IMR-90 (cell line): Measurements from ENCODE around the gene POU2AF2. TPM values are rescaled to one million over a fixed set of nuclear protein-coding genes. Genes with fewer than 3 reads are reported as not detected.

Experiments used
- ATAC-seq: fragments of 200-7000 bp; cut with Tn5 transposase; 2 replicates; pipeline ENCODE4 v1.9.1; 2020; ENCODE audit warnings: low read depth, mild to moderate bottlenecking, moderate library complexity
- BruUV-seq: library from RNA; stranded (reverse); fragments of 400-500 nt; replicated peaks from 2 replicates; lab custom pipeline; 2021; lab: Mats Ljungman, UMichigan
- CTCF ChIA-PET: fragments of 300-600 bp; formaldehyde crosslinking; extraction: SDS; loops from one replicate; lab custom pipeline; 2021; ENCODE audit warnings: antibody characterized with exemption; lab: Yijun Ruan, JAX
- POLR2A ChIA-PET: fragments of 300-600 bp; sonication (Branson Sonifier 250); formaldehyde crosslinking; loops from one replicate; lab custom pipeline; 2022; ENCODE audit warnings: antibody characterized with exemption; ENCODE audit not compliant: unreplicated experiment; lab: Charles Lee
- DNase-seq: peaks from one replicate; pipeline ENCODE4 v3.0.0; 2013
- H2AFZ ChIP-seq: replicated peaks from 2 replicates; pipeline ENCODE3; 2013; ENCODE audit warnings: low read length, mild to moderate bottlenecking; ENCODE audit not compliant: poor library complexity
- H2AK5ac ChIP-seq: 2 replicates; pipeline ENCODE4 v1.6.1; 2013; ENCODE audit warnings: low read depth, low read length, inconsistent platforms
- H2AK9ac ChIP-seq: replicated peaks from 2 replicates; pipeline ENCODE3; 2013; ENCODE audit warnings: mild to moderate bottlenecking, low read depth, low read length, moderate library complexity; ENCODE audit not compliant: poor library complexity
- H2BK120ac ChIP-seq: 2 replicates; pipeline ENCODE4 v1.6.1; 2013; ENCODE audit warnings: low read depth, low read length, inconsistent platforms
- H2BK15ac ChIP-seq: 3 replicates; pipeline ENCODE4 v1.6.1; 2013; ENCODE audit warnings: low read depth, low read length, inconsistent platforms
- H2BK20ac ChIP-seq: 2 replicates; pipeline ENCODE4 v1.6.1; 2013; ENCODE audit warnings: low read depth, mild to moderate bottlenecking, inconsistent platforms, low read length, moderate library complexity
- H2BK5ac ChIP-seq: 2 replicates; pipeline ENCODE4 v1.6.1; 2013; ENCODE audit warnings: mild to moderate bottlenecking, low read depth, low read length, inconsistent platforms; ENCODE audit not compliant: poor library complexity, severe bottlenecking
- H3K14ac ChIP-seq: replicated peaks from 2 replicates; pipeline ENCODE4 v1.6.1; 2013; ENCODE audit warnings: low read depth, low read length, inconsistent platforms
- H3K18ac ChIP-seq: 2 replicates; pipeline ENCODE4 v1.6.1; 2013; ENCODE audit warnings: low read depth, low read length, control low read depth
- H3K23ac ChIP-seq: 2 replicates; pipeline ENCODE4 v1.6.1; 2013; ENCODE audit warnings: low read depth, low read length, inconsistent platforms
- H3K27ac ChIP-seq: 2 replicates; pipeline ENCODE4 v1.5.1; 2013; ENCODE audit warnings: mild to moderate bottlenecking, control low read depth, low read length; ENCODE audit not compliant: insufficient read depth
- H3K27me3 ChIP-seq: 2 replicates; pipeline ENCODE4 v1.6.1; 2013; ENCODE audit warnings: low read length; ENCODE audit not compliant: control insufficient read depth, insufficient read depth
- H3K36me3 ChIP-seq: 2 replicates; pipeline ENCODE4 v1.6.1; 2013; ENCODE audit warnings: low read length, mixed read lengths; ENCODE audit not compliant: control insufficient read depth, insufficient read depth
- H3K4ac ChIP-seq: 2 replicates; pipeline ENCODE4 v1.6.1; 2013; ENCODE audit warnings: low read depth, low read length, inconsistent platforms
- H3K4me1 ChIP-seq: 2 replicates; pipeline ENCODE4 v1.6.1; 2013; ENCODE audit warnings: low read length, mixed read lengths; ENCODE audit not compliant: control insufficient read depth, insufficient read depth
- H3K4me2 ChIP-seq: 2 replicates; pipeline ENCODE4 v1.6.1; 2013; ENCODE audit warnings: low read depth, mild to moderate bottlenecking, control low read depth, low read length, moderate library complexity
- H3K4me3 ChIP-seq: 2 replicates; pipeline ENCODE4 v1.5.1; 2013; ENCODE audit warnings: low read depth, mild to moderate bottlenecking, control low read depth, low read length, moderate library complexity; ENCODE audit not compliant: insufficient read depth
- H3K56ac ChIP-seq: 2 replicates; pipeline ENCODE4 v1.6.1; 2013; ENCODE audit warnings: low read length, inconsistent platforms; ENCODE audit not compliant: insufficient read depth; ENCODE audit errors: extremely low read depth
- H3K79me1 ChIP-seq, 2 experiments: 2 replicates each; pipeline ENCODE4 v1.6.1; 2013; ENCODE audit warnings: low read length in 2 of 2, inconsistent platforms in 1 of 2, low read depth in 1 of 2
- H3K9ac ChIP-seq: 2 replicates; pipeline ENCODE4 v1.6.1; 2013; ENCODE audit warnings: low read depth, low read length, control low read depth
- H3K9me1 ChIP-seq: 2 replicates; pipeline ENCODE4 v1.6.1; 2013; ENCODE audit warnings: low read length, inconsistent platforms; ENCODE audit not compliant: insufficient read depth
- H3K9me3 ChIP-seq: 2 replicates; pipeline ENCODE4 v1.6.1; 2013; ENCODE audit warnings: low read length; ENCODE audit not compliant: control insufficient read depth, insufficient read depth
- H4K20me1 ChIP-seq: 2 replicates; pipeline ENCODE4 v1.6.1; 2013; ENCODE audit warnings: low read length, inconsistent platforms; ENCODE audit not compliant: insufficient read depth
- H4K5ac ChIP-seq: 2 replicates; pipeline ENCODE4 v1.6.1; 2013; ENCODE audit warnings: mild to moderate bottlenecking, low read depth, low read length, control low read depth
- H4K8ac ChIP-seq, 2 experiments: 2 replicates each; pipeline ENCODE4 v1.6.1; 2013; ENCODE audit warnings: low read depth in 2 of 2, low read length in 2 of 2, control low read depth in 1 of 2, inconsistent platforms in 1 of 2
- H4K91ac ChIP-seq: 2 replicates; pipeline ENCODE4 v1.6.1; 2013; ENCODE audit warnings: low read depth, low read length, inconsistent platforms; ENCODE audit not compliant: insufficient read depth
- FOS ChIP-seq: fragments of 150-350 bp; IDR thresholded peaks from 2 replicates; pipeline ENCODE4 v1.6.1; 2016; ENCODE audit warnings: low read depth, low read length
- MAFK ChIP-seq: IDR thresholded peaks from 2 replicates; pipeline ENCODE4 v1.6.1; 2012; ENCODE audit warnings: low read depth, low read length, improper control_type of control experiment
- MXI1 ChIP-seq: IDR thresholded peaks from 2 replicates; pipeline ENCODE4 v1.6.1; 2012; ENCODE audit warnings: low read depth, mild to moderate bottlenecking, low read length, moderate library complexity, borderline replicate concordance
- SMC3 ChIP-seq: fragments of 150-350 bp; IDR thresholded peaks from 2 replicates; pipeline ENCODE4 v1.6.1; 2016; ENCODE audit warnings: low read depth, mild to moderate bottlenecking, antibody characterized with exemption, low read length, moderate library complexity
- WGBS, 2 experiments: methylation state at CpG; one replicate each; pipeline versions ENCODE4 v1.1.5 to v1.1.7; 2013; ENCODE audit warnings: missing lambda C conversion rate in 2 of 2; ENCODE audit not compliant: insufficient read length in 1 of 2; ENCODE audit errors: extremely low coverage in 2 of 2; 5-methylcytosine and 5-hydroxymethylcytosine counted together
- dilution Hi-C: fragments of 300-500 bp; cut with HindIII; formaldehyde crosslinking; loops from one replicate; pipeline ENCODE4 v1.14.3; 2018; ENCODE audit warnings: low sequenced_read_pairs; ENCODE audit not compliant: unreplicated experiment
- in situ Hi-C: fragments of 300-500 bp; cut with MboI; formaldehyde crosslinking; loops from 3 replicates; pipeline ENCODE4 v1.14.3; 2019; ENCODE audit warnings: low sequenced_read_pairs, inconsistent platforms, mixed read lengths
- intact Hi-C: fragments of 100-400 bp; cut with micrococcal nuclease; formaldehyde crosslinking; loops from 2 replicates; pipeline ENCODE4 v1.10.0; 2022
- polyA plus RNA-seq, 3 experiments: library from polyadenylated mRNA; depleted of rRNA; stranded (reverse); fragments of >200 nt; gene quantifications; 2 replicates each; pipeline ENCODE4 v1.2.3, GENCODE V29; 2012; ENCODE audit warnings: low replicate concordance in 1 of 3
- total RNA-seq: library from RNA; depleted of rRNA; stranded (reverse); fragments of >200 nt; gene quantifications from 2 replicates; pipeline ENCODE4 v1.2.3, GENCODE V29; 2012
- TF ChIP-seq, protein P1 (sequence below): conservative IDR thresholded peaks from 2 replicates; pipeline ENCODE4 v1.5.1; 2012; ENCODE audit warnings: mild to moderate bottlenecking, low read depth, low read length, improper control_type of control experiment

POU2AF2 gene
- total and polyA plus RNA-seq, 2 of the 4 experiments (the other 2 are of a cell fraction), result not detected

DNA sequence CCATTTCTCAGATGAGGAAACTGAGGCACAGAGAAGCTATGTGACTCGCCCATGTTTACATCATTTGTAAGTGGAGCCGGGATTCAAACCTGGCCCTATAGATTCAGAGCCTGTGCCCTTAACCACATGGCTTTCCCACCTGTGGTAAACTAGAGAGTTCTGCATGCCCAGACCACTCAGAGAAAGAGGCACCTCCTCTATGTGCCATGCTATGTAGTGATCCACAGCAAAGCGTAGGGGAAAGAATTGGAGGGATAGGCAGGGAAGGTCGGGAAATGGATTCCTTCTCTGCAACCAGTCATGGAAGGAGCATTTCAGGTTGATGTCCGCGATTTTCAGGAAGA is 15.4 kb upstream of the POU2AF2 start:
- no peak for DNase-seq
- WGBS, 2 experiments, result 10% methylated on average over 2 of the region's 6 CpGs; no CpG with 5 or more reads in 1 of the 2 experiments
- no peak for TF ChIP-seq SMC3
- TF ChIP-seq MAFK, result no peak
- no peak for TF ChIP-seq MXI1
- TF ChIP-seq, protein P1, sequence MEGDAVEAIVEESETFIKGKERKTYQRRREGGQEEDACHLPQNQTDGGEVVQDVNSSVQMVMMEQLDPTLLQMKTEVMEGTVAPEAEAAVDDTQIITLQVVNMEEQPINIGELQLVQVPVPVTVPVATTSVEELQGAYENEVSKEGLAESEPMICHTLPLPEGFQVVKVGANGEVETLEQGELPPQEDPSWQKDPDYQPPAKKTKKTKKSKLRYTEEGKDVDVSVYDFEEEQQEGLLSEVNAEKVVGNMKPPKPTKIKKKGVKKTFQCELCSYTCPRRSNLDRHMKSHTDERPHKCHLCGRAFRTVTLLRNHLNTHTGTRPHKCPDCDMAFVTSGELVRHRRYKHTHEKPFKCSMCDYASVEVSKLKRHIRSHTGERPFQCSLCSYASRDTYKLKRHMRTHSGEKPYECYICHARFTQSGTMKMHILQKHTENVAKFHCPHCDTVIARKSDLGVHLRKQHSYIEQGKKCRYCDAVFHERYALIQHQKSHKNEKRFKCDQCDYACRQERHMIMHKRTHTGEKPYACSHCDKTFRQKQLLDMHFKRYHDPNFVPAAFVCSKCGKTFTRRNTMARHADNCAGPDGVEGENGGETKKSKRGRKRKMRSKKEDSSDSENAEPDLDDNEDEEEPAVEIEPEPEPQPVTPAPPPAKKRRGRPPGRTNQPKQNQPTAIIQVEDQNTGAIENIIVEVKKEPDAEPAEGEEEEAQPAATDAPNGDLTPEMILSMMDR, result no peak
- TF ChIP-seq FOS, result no peak
- Histone ChIP-seq H3K23ac (0 out of 2 replicates have a peak overlapping the region, but pooled peaks have one; percentile 33), H4K8ac (peak overlapping the region in 1 of 2 experiments; percentile 89; a peak in 3 of 4 replicates), H2BK15ac (peak overlapping the region; percentile 88; the same call in 2 of the 3 replicates), H3K4me3 (no peak overlapping the region), H3K79me1 (no peaks in the 10 kb centered on the region), H3K4me2 (peak overlapping the region; percentile 45), H2AFZ (peak overlapping the region; percentile 89), H2AK9ac (peak overlapping the region; percentile 29), H2AK5ac (peak overlapping the region; percentile 60), H4K91ac (peak overlapping the region; percentile 69), H2BK120ac (peak overlapping the region; percentile 99), H3K9me1 (peaks cover 2% of the 10 kb centered on the region; the same call in 1 of the 2 replicates), H4K20me1 (no peaks in the 10 kb centered on the region), H2BK20ac (peak overlapping the region; percentile 95), H3K9me3 (peaks cover 2% of the 10 kb centered on the region; the same call in 1 of the 2 replicates), H3K56ac (no peak overlapping the region), H3K27me3 (no peaks in the 10 kb centered on the region), H3K4ac (peak overlapping the region; percentile 82), H3K9ac (0 out of 2 replicates have a peak overlapping the region, but pooled peaks have one; percentile 31), H3K4me1 (peaks cover 8% of the 10 kb centered on the region), H3K18ac (peak overlapping the region; percentile 62), H3K36me3 (no peaks in the 10 kb centered on the region), H2BK5ac (peak overlapping the region; percentile 11), H4K5ac (peak overlapping the region; percentile 65; the same call in 1 of the 2 replicates), H3K27ac (peak overlapping the region; percentile 33; the same call in 1 of the 2 replicates), H3K14ac (peak overlapping the region; percentile 75)
- in situ Hi-C loops (loop anchor here (5.0 kb wide), 2 partner anchors 518 to 763 kb away; partner anchors contain the start of gene ARHGAP20), dilution Hi-C loops (no loop called here), intact Hi-C loops (loop anchor here (1.0 to 10.0 kb wide), 10 partner anchors 165 to 1025 kb away; no protein-coding TSS in a partner anchor)
- no TSS peak for BruUV-seq
- CTCF ChIA-PET, result interaction anchor here (0.7 to 1.3 kb wide), 8 partner anchors 9 to 1008 kb away, joined by 3 to 4 read pairs (median 3); partner anchors contain the start of gene ARHGAP20
- peak; percentile 50 for ATAC-seq
- POLR2A ChIA-PET, result interaction anchor here (0.6 kb wide), 1 partner anchor 609 kb away, joined by 3 read pairs; no protein-coding TSS in a partner anchor
